Mesenchymal stem cell (in vitro differentiated cells and primary cell): ENCODE data around the gene POLK.
A peak's percentile ranks its signal among the peaks of the same experiment; 100 is the strongest.

Experiments
- DNase-seq: peaks from one replicate; pipeline ENCODE4 v3.0.0-alpha.2; 2013
- H2AFZ ChIP-seq: one replicate; pipeline ENCODE4 v1.6.1; 2013; ENCODE audit warnings: low read depth, mild to moderate bottlenecking, control low read depth, inconsistent platforms, low read length, moderate library complexity
- H2AK5ac ChIP-seq: 2 replicates; pipeline ENCODE4 v1.6.1; 2013; ENCODE audit warnings: low read length, moderate library complexity, mild to moderate bottlenecking, inconsistent platforms; ENCODE audit not compliant: severe bottlenecking
- H2BK120ac ChIP-seq: one replicate; pipeline ENCODE4 v1.6.1; 2013; ENCODE audit warnings: low read depth, mild to moderate bottlenecking, inconsistent platforms, low read length, moderate library complexity
- H2BK12ac ChIP-seq, 2 experiments: one replicate each; pipeline ENCODE4 v1.6.1; 2013; ENCODE audit warnings: inconsistent platforms in 2 of 2, low read length in 2 of 2, mild to moderate bottlenecking in 2 of 2, moderate library complexity in 2 of 2, control low read depth in 1 of 2
- H2BK15ac ChIP-seq: one replicate; pipeline ENCODE4 v1.6.1; 2013; ENCODE audit warnings: mild to moderate bottlenecking, low read depth, inconsistent platforms; ENCODE audit not compliant: poor library complexity, severe bottlenecking
- H2BK5ac ChIP-seq: 2 replicates; pipeline ENCODE4 v1.6.1; 2013; ENCODE audit warnings: low read depth, mild to moderate bottlenecking, low read length, control low read depth, inconsistent platforms; ENCODE audit not compliant: poor library complexity, severe bottlenecking
- H3K14ac ChIP-seq, 2 experiments: one replicate each; pipeline ENCODE4 v1.6.1; 2013; ENCODE audit warnings: inconsistent platforms in 2 of 2, low read length in 2 of 2, control low read depth in 1 of 2, mild to moderate bottlenecking in 1 of 2, moderate library complexity in 1 of 2
- H3K18ac ChIP-seq, 2 experiments: one replicate each; pipeline ENCODE4 v1.6.1; 2013; ENCODE audit warnings: inconsistent platforms in 2 of 2, low read length in 2 of 2, control low read depth in 1 of 2, low read depth in 1 of 2, mild to moderate bottlenecking in 1 of 2
- H3K23ac ChIP-seq, 2 experiments: one replicate each; pipeline ENCODE4 v1.6.1; 2013; ENCODE audit warnings: inconsistent platforms in 2 of 2, low read length in 2 of 2, mild to moderate bottlenecking in 2 of 2, moderate library complexity in 2 of 2, control low read depth in 1 of 2
- H3K27ac ChIP-seq: 2 replicates; pipeline ENCODE4 v1.5.1; 2013; ENCODE audit warnings: mild to moderate bottlenecking, moderate library complexity, low read length, control low read depth, inconsistent platforms; ENCODE audit not compliant: poor library complexity, severe bottlenecking
- H3K27me3 ChIP-seq, 2 experiments: 2 replicates each; pipeline versions ENCODE4 v1.6.1 to v1.7.0; 2013; ENCODE audit warnings: low read length in 2 of 2, mild to moderate bottlenecking in 2 of 2, moderate library complexity in 2 of 2, control low read depth in 1 of 2, inconsistent platforms in 1 of 2; ENCODE audit not compliant: control insufficient read depth in 1 of 2, insufficient read depth in 1 of 2
- H3K36me3 ChIP-seq, 2 experiments: 2 replicates each; pipeline versions ENCODE4 v1.6.1 to v1.7.0; 2013; ENCODE audit warnings: low read length in 2 of 2, control low read depth in 1 of 2, inconsistent platforms in 1 of 2, low read depth in 1 of 2, mild to moderate bottlenecking in 1 of 2; ENCODE audit not compliant: insufficient read depth in 2 of 2, control insufficient read depth in 1 of 2
- H3K4ac ChIP-seq, 2 experiments: one replicate each; pipeline ENCODE4 v1.6.1; 2013; ENCODE audit warnings: inconsistent platforms in 2 of 2, low read length in 2 of 2, mild to moderate bottlenecking in 2 of 2, moderate library complexity in 2 of 2, control low read depth in 1 of 2, low read depth in 1 of 2
- H3K4me1 ChIP-seq: 2 replicates; pipeline ENCODE4 v1.6.1; 2013; ENCODE audit warnings: low read depth, low read length, control low read depth; ENCODE audit not compliant: control insufficient read depth, insufficient read depth
- H3K4me2 ChIP-seq: 2 replicates; pipeline ENCODE4 v1.6.1; 2013; ENCODE audit warnings: low read length, mild to moderate bottlenecking, inconsistent platforms; ENCODE audit not compliant: poor library complexity, severe bottlenecking
- H3K4me3 ChIP-seq, 2 experiments: 2 replicates each; pipeline versions ENCODE4 v1.5.1 to v1.7.0; 2013; ENCODE audit warnings: low read length in 2 of 2, mild to moderate bottlenecking in 2 of 2, control low read depth in 1 of 2, low read depth in 1 of 2; ENCODE audit not compliant: insufficient read depth in 1 of 2
- H3K79me1 ChIP-seq: replicated peaks from 2 replicates; pipeline ENCODE4 v1.6.1; 2013; ENCODE audit warnings: mild to moderate bottlenecking, control low read depth, low read length, inconsistent platforms; ENCODE audit not compliant: poor library complexity, severe bottlenecking
- H3K9ac ChIP-seq: 2 replicates; pipeline ENCODE4 v1.7.0; 2013; ENCODE audit warnings: mild to moderate bottlenecking, low read length, moderate library complexity
- H3K9me3 ChIP-seq: 2 replicates; pipeline ENCODE4 v1.7.0; 2013; ENCODE audit warnings: mild to moderate bottlenecking, low read length; ENCODE audit not compliant: control insufficient read depth
- H4K8ac ChIP-seq: one replicate; pipeline ENCODE4 v1.6.1; 2013; ENCODE audit warnings: inconsistent platforms, mild to moderate bottlenecking, low read length, moderate library complexity
- H4K91ac ChIP-seq: one replicate; pipeline ENCODE4 v1.6.1; 2013; ENCODE audit warnings: mild to moderate bottlenecking, low read length, inconsistent platforms
- WGBS: methylation state at CpG from one replicate; pipeline ENCODE4 v1.1.7; 2013; ENCODE audit warnings: mixed read lengths; 5-methylcytosine and 5-hydroxymethylcytosine counted together

The POLK gene

DNA sequence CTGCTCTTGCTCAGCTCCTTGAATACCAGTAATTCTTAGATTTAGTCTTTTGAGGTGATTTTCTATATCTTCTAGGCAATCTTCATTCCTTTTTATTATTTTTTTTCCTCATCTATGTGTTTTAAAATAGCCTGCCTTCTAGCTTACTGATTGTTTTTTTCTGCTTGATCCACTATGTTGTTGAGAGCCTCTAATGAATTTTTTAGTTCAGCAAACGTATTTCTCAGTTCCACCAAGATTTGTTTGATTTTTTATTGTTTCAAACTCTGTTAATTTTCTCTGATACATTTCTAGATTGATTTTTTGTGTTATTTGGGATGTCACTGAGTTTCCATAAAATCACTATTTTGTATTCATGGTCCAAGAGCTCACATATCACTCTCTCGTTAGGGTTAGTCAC is 9.5 kb downstream of the POLK start:
- WGBS = no CpG with 5 or more reads among the region's 2 CpGs

DNA sequence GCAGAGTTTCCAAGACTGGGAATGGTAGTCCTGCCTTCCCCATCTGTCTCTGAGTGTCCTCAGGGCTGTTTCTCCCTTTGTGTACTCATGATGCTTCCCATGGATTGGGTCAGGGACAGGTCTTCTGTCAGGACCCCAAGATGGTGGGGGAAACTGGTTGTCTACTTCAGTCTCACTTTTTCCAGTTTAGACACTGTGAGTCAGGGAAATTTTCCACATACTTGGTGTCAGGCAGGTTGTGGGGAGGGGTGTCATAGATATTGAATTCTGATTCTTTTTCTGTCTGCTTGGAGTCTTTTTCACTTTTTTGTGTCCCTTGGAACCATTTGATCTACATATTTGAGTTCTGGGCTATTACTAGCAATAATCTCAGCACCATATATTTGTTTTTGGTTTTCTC is 10.3 kb downstream of the POLK start:
- Histone ChIP-seq H3K18ac (no peak overlapping the region), H4K91ac (no peak overlapping the region), H2BK12ac (no peak overlapping the region), H3K4me2 (no peak overlapping the region), H3K36me3 (peaks cover 0 to 6% of the 10 kb centered on the region in 2 experiments), H4K8ac (no peak overlapping the region), H2BK15ac (no peak overlapping the region), H2AK5ac (no peak overlapping the region), H3K9me3 (peaks cover 15% of the 10 kb centered on the region), H3K27me3 (no peaks in the 10 kb centered on the region), H3K4me1 (peaks cover 2% of the 10 kb centered on the region), H3K27ac (no peak overlapping the region), H2BK5ac (no peak overlapping the region), H3K4ac (no peak overlapping the region), H2AFZ (no peak overlapping the region), H3K14ac (no peak overlapping the region), H3K9ac (no peak overlapping the region), H3K23ac (no peak overlapping the region), H3K79me1 (peaks cover 6% of the 10 kb centered on the region), H3K4me3 (no peak overlapping the region), H2BK120ac (no peak overlapping the region)
- peak; percentile 24 for DNase-seq

More for the DNA sequence above, 9.5 kb downstream of the POLK start:
- Histone ChIP-seq H3K27me3 (no peaks in the 10 kb centered on the region), H3K23ac (no peak overlapping the region), H4K91ac (no peak overlapping the region), H3K14ac (no peak overlapping the region), H4K8ac (no peak overlapping the region), H2AFZ (no peak overlapping the region), H3K36me3 (peaks cover 0 to 6% of the 10 kb centered on the region in 2 experiments), H3K9me3 (peaks cover 15% of the 10 kb centered on the region), H3K4ac (no peak overlapping the region), H2BK15ac (no peak overlapping the region), H3K27ac (no peak overlapping the region), H3K9ac (no peak overlapping the region), H3K18ac (no peak overlapping the region), H2BK5ac (no peak overlapping the region), H2BK120ac (no peak overlapping the region), H3K4me3 (no peak overlapping the region), H2AK5ac (no peak overlapping the region), H2BK12ac (no peak overlapping the region), H3K79me1 (peaks cover 6% of the 10 kb centered on the region), H3K4me1 (peaks cover 2% of the 10 kb centered on the region), H3K4me2 (no peak overlapping the region)
- no peak for DNase-seq

DNA sequence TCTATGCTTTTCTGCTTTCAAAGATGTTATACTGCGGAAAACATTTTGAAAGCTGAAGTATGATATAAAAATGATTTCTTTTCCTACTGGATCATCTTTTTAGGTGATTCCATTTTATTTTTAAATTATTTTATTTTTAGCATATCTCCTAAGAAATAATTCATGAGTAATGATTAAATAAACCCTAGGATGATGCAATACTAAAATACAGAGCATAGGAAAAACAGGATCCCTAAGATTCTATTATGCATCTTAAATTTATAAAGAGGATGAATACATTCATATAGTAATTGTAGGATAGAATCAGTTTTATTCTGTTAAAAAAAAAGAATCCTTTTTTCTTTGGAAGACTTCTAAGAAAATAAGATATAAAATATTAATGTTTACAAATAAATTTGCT is 10.9 kb downstream of the POLK start:
- Histone ChIP-seq H4K8ac (no peak overlapping the region), H2BK12ac (no peak overlapping the region), H3K79me1 (peaks cover 8% of the 10 kb centered on the region), H3K27me3 (no peaks in the 10 kb centered on the region), H4K91ac (no peak overlapping the region), H2BK5ac (no peak overlapping the region), H3K36me3 (peaks cover 0 to 6% of the 10 kb centered on the region in 2 experiments), H3K18ac (no peak overlapping the region), H2BK120ac (no peak overlapping the region), H3K4me2 (no peak overlapping the region), H3K9ac (no peak overlapping the region), H3K9me3 (peaks cover 15% of the 10 kb centered on the region), H2AK5ac (no peak overlapping the region), H2BK15ac (no peak overlapping the region), H3K4me1 (peaks cover 2% of the 10 kb centered on the region), H3K4me3 (no peak overlapping the region), H3K27ac (no peak overlapping the region), H3K4ac (no peak overlapping the region), H3K23ac (no peak overlapping the region), H3K14ac (no peak overlapping the region), H2AFZ (no peak overlapping the region)
- no peak for DNase-seq
- WGBS = no CpG with 5 or more reads among the region's 1 CpG

DNA sequence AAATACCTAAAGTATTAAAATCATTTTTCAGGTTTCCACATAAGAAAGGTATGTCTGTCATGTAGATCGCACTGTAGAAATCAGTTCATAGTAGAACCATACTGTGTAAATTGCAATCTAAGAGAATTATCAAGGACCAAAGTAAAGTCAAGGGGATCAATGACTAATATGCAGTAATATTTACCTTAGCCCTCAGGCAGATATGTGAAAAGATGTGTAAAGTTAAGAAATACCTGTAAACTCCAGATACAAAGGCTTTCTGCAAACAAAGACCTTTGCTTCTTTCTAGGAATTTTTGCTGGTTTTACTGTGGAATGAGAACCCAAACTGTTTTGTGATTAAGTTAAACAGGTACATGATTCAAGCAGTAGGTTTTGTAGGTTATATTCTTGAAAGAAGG is 11.6 kb downstream of the POLK start:
- no peak overlapping the region for H3K4ac ChIP-seq
- no peak overlapping the region for H3K23ac ChIP-seq
- no peak overlapping the region for H4K91ac ChIP-seq
- peaks cover 0 to 6% of the 10 kb centered on the region in 2 experiments for H3K36me3 ChIP-seq
- peaks cover 2% of the 10 kb centered on the region for H3K4me1 ChIP-seq
- H3K79me1 ChIP-seq = peaks cover 8% of the 10 kb centered on the region
- H3K4me3 ChIP-seq = no peak overlapping the region
- WGBS = no CpG with 5 or more reads among the region's 1 CpG
- H2AFZ ChIP-seq = no peak overlapping the region
- H3K9ac ChIP-seq = no peak overlapping the region
- DNase-seq = no peak
- H3K18ac ChIP-seq = no peak overlapping the region
- H4K8ac ChIP-seq = no peak overlapping the region
- no peak overlapping the region for H2BK5ac ChIP-seq
- no peak overlapping the region for H2AK5ac ChIP-seq
- H2BK15ac ChIP-seq = no peak overlapping the region
- no peak overlapping the region for H2BK120ac ChIP-seq
- no peak overlapping the region for H3K27ac ChIP-seq
- no peaks in the 10 kb centered on the region for H3K27me3 ChIP-seq
- H3K14ac ChIP-seq = no peak overlapping the region
- peaks cover 15% of the 10 kb centered on the region for H3K9me3 ChIP-seq
- no peak overlapping the region for H2BK12ac ChIP-seq
- no peak overlapping the region for H3K4me2 ChIP-seq
